Right kidney (tissue), 9 donors: ENCODE results near the gene MMP3.
"Not testable (repeated sequence)": the region's sequence is repeated elsewhere in the genome, so short reads cannot be mapped to it uniquely, and the experiment has no call there.

Experiments used
- DNase-seq: peaks from one replicate; pipeline ENCODE4 v3.0.0-alpha.2; 2016
- long read RNA-seq, 8 donors: transcript quantifications; one replicate each; lab custom pipeline, GENCODE V29; 2026

MMP3 gene
- long read RNA-seq, donor 1 = 0 reads
- long read RNA-seq, donor 2 = 0 reads
- long read RNA-seq, donor 3 = 0 reads
- long read RNA-seq, donor 4 = 0 reads
- long read RNA-seq, donor 5 = 0 reads
- long read RNA-seq, donor 6 = 0 reads
- long read RNA-seq, donor 7 = 0 reads
- long read RNA-seq, donor 8 = 0 reads

DNA sequence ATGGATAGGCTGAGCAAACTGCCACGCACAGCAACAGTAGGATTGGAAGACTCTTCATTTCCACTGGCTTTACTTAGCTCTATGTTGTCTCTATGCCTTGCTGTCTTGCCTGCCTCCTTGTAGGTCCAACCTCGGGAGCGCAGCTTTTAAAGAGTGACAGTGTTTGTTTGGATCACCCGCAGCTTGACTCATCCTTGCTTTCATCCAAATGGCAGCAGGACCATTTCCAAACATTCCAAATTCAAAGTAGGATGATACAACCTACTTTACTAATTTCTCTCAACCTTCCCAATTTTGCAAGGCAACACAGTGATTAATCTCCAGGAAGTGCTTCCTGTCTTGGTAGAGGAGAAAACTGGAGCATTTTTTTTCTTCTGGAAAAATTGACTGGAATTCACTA lies at the start of gene MMP3:
MMP3 (minus strand) TSS at position 121 of the 400 bp plus-strand sequence; CDS start at position 58, 63 bp downstream.
- DNase-seq = no peak

DNA sequence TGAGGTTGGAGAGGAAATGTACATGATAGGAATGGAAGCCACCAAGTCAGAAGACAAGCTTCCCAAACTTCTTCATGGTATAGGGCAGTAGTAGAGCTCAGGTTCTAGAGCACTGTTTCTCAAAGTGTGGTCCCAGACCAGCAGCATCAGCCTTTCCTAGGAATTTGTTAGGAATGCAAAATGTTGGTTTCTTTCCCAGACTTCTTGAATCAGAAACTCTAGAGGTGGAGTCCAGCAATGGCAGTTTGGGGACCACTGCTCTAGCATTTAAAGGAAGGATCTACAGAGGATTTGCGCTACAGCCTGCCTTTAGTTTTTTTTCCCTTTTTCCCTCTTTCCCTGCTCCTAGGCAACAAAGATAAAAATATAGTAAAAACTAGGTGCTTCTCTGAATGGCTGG lies 48.3 kb upstream of the MMP3 start:
- DNase-seq = no peak

DNA sequence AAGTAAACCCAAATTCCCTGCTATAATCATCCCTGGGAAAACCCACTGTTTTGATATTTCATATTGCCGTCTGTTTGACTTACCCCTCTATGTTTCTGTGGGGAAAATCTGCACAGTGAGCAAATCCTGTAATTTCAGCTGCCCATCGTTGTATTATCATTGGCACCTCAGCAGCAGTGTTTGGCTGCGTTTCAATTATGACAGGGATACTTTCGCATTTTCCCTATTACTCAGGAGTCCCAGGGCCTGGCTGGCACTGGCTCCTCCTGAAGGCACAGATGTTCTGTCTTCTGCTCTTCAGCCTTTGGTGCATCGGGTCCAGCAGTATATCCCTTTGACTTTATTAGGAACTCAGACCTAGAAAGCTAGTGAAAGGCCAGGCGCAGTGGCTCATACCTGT lies 43.6 kb upstream of the MMP3 start:
- DNase-seq = no peak

DNA sequence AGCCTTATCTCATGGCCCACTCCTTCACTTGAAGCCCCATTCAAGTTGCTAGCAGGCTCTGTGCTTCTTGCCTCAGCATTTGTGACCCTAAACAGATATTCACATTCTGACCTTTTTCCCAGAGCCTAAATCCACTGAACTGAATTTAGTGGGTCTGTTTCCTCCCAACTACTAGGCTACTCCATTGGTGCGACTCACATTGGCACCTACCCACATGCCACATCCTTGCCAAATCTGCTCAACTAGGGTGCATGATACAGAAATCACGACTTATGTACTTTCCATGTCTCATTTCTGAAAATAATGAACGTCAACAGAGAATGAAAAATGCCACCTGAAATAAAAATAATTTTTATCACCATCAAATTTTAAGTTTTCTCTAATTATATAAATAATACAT lies 39.7 kb upstream of the MMP3 start:
- no peak for DNase-seq

DNA sequence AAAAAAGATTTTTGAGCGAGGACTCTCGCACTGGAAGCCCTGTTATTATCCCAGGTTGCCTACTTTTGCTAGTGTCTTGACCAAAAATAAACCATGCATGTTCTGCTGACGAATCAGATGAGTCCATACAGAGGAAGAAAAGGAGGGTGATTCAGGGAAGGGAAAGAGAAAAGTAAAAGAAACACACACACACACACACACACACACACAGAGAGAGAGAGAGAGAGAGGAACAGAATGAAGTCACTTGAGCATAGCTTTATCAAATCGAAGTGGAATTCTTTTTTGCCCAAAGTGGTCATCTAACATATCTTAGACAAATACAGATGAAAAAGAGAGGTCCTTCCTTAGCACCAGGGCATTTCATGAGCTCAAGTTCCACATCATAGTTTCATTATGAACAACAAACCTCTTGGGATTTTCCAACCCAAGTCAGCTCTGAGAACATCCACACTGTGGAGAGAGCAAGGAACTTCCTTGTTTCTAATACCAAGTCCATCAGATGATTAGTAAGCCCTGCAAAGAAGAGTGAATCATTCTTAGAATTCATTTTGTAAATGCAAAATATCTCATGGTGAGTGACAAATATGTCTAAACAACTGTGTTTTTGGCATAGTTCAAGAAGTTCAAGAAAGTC lies 39.1 kb upstream of the MMP3 start:
- DNase-seq = no peak

DNA sequence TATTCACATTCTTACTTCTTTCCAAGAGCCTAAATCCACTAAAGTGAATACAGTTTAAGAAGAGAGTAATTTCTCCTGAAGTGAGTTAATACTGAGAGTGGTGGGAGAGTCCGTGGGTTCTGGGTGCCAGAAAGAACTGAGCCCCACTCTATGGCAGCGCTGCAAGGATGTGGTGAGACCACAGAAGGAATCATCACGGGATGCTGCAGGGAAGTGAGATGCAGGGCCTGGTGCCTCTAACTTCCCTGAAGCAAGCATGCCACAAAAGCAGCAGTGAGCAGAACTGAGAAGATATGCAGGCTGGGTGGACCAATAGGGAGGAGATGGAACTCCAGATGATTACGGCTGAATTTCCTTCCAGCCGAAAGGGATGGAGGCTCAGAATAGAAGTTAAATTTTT lies 36.4 kb upstream of the MMP3 start:
- DNase-seq = no peak

DNA sequence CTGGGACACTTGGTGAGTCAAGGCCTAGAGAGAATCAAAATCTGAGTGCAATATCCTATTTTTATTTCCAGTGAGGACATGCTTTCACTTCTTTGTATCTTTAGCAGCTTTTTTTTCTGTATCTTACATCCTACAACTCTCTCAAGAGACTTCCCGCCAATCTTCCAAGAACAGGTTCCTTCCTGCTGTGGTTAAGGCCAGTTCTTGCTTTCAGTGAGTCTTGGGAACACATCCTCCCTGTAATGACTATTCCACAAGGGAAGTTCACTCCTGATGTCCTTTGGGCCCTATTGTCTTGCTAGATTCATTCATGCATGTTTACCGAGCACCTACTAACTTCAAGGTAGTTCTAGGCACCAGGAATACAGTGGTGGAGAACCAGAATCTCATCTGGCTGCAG lies 35.2 kb upstream of the MMP3 start:
- DNase-seq = no peak

DNA sequence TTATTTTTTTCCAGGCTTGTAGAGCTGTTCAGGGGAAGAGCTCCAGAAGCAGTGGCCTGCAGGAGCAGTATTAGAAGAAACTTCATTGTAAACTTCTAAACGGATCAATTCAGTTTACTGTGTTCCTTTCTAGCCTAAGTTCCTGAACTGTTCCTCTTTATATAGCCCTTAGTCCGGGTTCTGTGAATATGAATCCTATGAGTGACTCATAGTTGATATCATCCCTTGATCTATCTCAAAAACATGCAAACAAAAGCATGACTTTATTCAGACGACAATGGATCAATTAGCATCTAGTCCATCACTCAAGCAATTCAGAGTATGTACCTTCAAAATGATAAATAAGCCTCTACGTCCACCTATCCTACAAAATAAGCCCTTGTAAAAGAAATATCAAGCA lies 31.4 kb upstream of the MMP3 start, which contains the start of gene MMP12:
MMP12 (minus strand) TSS at position 131 of the 400 bp plus-strand sequence; CDS start at position 86, 45 bp downstream.
- DNase-seq = no peak

DNA sequence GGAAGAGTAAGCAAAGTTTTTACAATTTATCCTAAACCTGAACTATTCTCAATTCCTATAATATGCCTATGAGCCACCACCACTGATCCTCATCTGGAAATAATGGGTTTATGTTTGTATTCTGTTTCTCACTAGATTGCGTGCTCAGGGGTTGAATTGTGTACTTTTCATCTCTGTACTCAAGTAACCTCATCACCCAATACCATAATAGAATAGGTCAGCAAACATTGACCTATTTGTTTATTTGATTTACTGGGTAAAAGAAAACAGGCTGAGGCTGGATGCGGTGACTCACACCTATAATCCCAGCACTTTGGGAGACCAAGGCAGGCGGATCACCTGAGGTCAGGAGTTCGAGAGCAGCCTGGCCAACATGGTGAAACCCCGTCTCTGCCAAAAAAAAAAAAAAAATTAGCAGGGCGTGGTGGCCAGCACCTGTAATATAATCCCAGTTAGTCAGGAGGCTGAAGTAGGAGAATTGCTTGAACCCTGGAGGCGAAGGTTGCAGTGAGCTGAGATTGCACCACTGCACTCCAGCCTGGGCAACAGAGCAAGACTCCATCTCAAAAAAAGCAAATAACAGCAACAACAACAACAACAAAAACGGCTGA lies 26.1 kb upstream of the MMP3 start:
- DNase-seq = not testable (repeated sequence)

DNA sequence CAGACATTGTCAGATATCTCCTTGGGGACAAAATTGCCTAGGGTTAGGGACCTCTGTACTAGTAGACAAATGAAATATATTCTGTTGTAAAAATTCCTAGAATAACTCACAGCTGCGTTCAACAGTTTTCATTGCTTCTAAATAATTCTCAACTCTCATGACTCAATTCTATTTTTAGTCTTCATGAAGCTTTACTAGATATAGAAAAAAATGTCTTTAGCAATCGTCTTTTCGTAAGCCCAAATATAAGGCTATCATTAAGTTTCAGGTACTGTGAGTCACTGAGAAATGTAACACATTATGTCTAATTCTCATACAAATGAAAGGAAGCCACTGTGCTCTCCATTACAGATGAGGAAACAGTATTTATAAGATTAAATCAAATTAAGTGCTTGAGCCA lies 24.9 kb upstream of the MMP3 start:
- no peak for DNase-seq

DNA sequence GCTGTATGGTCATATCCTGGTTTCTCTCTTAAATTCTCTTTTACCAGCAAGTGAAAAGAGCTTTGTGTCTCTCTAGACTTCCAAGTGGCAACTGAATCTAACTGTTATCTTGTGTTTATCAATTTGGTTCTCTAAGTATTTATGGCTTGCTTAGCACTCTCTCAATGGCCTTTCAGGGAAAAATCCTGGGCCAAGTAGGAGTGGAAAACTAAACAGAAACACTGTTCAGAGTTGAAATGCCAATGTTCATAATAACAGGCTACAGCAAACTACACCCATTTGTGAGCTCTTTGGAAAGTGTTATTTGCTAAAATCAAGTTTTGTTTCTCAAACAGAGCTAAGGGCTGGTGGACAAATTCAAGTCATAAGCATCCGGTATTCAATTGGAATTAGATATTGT lies 21.3 kb upstream of the MMP3 start:
- no peak for DNase-seq

DNA sequence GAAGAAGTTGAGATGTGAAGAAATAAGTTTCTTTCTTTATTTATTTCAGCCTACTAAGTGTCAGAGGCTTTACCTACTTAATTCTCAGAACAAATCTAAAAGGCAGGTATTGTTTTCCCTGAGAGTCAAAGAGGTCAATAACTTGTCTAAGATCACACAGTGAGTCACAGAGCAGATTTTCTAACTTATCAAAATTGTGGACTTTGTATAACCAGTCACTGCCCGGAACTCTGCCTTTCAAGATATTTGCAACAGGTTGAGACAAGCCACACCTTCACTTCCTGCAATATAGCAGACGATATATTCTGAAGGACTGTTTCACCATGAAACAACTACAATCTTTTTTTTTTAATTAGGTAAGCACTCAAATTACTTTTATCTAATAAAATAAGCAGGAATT lies 10.5 kb upstream of the MMP3 start:
- DNase-seq = no peak

DNA sequence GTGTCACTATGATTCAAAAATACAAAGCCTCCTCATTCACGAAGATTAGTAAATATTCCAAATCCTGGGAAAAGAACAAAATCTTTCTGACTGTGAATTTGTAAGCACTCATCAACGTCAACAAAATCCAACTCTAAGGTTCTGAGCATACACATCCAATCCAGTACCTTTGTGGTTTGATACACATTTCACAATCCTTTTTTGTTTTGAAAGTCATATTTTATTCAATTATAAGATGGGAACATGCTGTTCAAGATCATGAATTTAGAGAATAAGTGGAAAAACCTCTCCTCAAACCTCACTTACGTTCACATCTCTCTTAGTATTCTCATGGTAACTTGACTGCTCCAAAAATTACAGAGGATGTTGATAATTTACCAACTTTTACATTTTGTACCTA lies 9.6 kb upstream of the MMP3 start:
- DNase-seq = no peak

DNA sequence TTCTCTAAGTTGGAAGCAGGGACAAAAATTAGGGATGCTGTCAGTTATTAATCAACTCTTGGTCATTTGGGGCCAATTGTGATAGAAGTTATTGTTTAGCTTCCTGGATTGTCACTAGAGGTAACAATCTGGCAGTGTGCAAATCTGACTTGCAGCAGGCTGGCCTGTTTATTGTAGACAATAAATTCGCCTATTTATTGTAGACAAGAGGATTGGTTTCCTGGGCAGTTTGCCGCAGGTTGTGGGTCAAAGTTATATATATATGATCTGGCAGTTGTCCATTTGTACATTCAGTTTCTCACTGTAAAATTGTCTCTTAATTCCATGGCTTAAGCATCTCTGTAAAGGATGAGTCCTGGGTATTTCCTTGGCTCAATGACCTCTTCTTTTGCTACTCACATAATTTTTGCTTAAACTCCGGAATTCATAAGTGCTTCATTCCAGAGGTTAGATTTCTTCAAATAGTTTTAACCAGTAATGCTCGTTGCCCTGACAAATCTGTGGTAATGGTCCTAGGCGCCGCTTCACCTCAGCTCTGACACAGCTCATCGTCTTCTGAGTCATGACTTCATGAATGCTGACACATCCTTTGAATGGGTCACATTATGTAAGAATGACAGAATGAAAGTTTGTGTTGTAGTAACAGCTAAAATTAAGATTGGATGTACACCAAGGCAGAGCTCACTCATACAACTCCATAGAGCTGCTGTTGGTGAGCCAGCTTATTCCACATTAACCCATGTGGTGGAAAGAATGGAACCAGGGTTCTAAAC lies 7.8 kb upstream of the MMP3 start:
- DNase-seq = no peak

DNA sequence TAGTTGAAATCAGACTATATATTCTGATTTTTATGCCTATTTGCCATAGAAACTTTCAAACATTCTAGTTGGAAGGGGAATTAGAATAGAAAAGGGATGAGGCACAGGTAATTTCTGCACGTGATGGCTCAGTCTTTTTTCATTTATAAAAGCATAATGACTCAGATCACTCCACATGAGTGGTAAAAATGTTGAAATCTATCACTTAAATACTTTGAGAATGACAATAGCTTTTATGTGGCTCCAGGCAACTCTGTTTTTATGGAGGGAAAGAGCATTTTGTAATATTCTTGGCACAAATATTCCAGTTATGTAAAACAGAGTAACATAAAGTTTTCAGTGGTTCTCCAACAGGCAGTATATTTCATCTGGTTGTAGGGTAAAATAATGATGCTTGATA lies 5.9 kb upstream of the MMP3 start:
- DNase-seq = no peak

DNA sequence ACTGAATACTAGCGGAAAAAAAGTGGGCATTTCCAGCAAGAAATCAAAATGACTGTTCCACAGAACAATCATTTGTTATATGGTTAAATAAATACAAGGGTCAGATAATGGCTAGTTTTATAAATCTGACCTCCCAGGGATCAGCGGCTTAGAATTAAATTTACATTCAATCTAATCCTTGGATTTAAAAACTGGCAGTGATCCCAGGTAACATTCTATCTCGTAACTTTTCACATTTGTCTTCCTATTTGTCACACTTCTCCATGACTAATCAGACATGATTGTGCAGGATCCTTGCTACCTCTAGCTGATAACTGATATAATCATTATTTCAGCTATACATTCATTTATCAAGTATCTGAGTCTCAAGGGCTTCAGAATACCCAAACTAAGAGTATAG lies 2.9 kb upstream of the MMP3 start:
- DNase-seq = no peak

DNA sequence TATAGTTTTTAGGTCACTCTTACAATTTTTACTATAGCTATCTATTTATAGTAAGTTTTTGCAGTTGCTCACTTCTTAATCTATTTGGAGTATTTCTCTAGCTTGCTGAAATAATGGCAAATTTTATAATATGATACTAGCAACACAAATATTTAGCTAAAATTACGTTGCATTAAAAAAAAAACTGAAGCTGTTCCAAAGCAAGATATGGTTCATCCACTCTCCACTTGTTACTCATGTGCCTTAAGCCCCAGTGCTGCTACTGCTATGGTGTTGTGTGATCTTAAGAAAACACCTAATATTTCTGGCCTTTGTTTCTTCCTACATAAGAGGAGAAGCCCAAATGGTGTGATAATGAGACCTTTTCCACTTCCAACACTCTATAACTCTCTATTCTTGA lies 479 bp downstream of the MMP3 start:
- no peak for DNase-seq

DNA sequence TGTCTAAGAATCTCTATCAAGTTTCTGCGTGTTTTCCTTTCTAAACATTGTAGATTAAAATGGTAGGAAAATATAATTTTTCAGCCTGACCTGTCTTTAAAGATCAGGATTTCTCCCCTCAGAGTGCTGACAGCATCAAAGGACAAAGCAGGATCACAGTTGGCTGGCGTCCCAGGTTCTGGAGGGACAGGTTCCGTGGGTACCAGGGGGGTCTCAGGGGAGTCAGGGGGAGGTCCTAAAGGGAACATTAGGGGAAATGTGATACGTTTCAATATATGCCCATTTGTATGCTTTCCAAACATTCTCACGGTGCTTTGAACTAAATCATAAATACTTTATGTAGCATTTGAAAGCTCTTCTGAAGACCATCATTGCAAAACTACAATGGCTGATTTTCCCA lies 3.4 kb downstream of the MMP3 start:
- no peak for DNase-seq

DNA sequence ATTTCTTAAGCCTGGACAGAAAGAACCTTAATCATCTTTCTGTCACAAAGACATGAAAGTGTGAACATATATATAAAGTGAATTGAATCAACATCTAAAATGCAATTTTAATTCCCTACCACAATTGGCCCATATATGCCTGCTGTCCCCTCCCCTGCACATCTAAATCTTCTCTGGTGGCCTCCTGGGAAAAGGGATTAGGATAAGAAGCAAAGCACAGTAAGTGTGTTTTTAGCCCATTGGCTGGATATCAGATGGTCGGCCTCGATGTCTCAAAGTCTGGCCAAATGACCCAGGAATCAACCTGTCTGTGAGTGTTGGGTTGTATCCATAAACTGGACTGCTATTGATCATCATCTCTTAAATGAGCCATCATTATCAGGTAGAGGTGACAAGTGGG lies 5.8 kb downstream of the MMP3 start:
- DNase-seq = no peak

DNA sequence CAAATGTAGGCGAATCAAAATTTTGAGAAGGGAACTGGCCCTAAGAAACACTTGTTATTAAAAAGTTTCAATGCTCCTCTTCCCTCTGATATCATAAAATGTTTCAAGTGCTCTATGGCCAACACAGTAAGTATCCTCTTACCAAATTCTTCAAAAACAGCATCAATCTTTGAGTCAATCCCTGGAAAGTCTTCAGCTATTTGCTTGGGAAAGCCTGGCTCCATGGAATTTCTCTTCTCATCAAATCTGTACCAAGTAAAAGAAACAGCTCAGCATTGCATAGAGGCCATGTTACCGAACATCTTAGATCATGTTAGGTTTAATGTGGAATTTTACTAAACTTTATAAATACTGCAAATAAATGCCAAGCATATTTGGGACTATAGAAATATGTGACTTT lies 6.3 kb downstream of the MMP3 start:
- no peak for DNase-seq

DNA sequence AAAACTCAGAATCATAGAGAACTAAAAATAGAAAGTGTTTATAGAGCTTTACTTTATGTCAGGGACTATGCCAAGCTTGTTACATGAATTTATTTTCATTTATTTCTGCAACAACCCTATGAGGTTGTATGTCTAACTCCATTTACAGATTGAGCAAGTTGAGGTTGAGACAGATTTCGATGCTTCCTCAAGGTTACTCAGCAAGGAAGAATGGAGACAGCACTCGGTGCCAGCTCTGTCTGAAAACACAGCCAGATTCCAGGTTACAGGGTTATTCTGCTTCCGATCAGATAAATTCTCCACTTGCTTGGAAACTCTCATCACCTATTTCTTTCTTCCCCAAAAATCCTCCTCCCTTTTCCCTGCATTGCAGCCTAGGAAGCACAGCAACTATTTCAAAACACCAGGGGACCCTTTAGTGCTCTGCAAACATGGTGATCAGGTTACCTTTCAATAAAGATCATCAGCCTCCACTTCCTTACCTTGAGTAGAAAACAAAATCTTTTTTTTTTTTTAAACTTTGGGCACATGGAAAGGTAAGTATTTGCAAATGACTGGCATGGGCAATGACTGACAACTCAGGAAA lies 7.0 kb downstream of the MMP3 start:
- DNase-seq = no peak

DNA sequence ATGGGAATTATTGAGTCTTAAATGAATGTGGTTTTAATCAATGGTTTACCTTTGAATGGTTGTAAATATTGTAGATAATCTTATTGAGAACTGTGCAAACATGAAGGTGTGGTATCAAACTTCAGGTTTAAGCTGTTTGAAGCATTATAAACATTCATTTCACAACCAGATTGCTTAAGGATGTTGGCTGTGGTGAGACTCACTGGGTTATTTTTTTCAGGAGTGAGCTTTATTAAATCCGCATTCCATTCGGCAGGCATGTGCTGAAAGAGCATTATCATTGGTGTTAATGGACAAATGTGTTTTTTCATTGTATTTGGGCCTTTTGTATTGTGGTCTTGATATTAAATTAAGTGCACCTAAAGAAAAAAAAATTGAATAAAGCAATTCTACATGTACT lies 9.7 kb downstream of the MMP3 start:
- DNase-seq = no peak

DNA sequence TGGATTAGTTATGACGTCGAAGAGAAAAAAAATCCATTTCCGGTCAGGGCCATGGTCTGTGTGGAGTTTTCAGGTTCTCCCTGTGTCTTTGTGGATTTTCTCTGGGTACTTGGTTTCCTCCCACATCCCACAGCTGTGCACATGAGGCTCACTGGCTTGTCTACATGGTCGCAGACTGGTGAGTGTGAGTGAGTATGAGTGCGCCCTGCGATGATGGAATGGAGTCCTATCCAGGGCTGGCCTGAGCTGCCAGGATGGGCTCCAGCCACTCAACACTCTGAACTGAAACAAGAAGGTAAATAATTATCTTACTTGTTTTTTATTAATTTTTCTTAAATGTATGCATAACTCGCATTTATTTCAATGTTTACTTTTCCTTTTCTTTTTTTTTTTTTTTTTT lies 10.8 kb downstream of the MMP3 start:
- no peak for DNase-seq
